Motor neuron (in vitro differentiated cells): ENCODE results near the gene RCSD1. TPM values are rescaled to one million over a fixed set of nuclear protein-coding genes. Genes with fewer than 3 reads are reported as not detected.
A peak's percentile ranks its signal among the peaks of the same experiment; 100 is the strongest.

ENCODE experiments used
- ATAC-seq, 8 experiments: fragments of 200-7000 bp; cut with Tn5 transposase; replicated peaks in 6 of 8; 2 replicates each; pipeline ENCODE4 v1.8.0; 2021; ENCODE audit warnings: mild to moderate bottlenecking in 8 of 8, moderate library complexity in 8 of 8
- H3K27ac ChIP-seq, 2 donors: fragments of 250-450 bp; sonication (Bioruptor Pico); 2 replicates each; pipeline ENCODE4 v1.9.0; 2021; ENCODE audit warnings: antibody characterized with exemption in 2 of 2, mild to moderate bottlenecking in 2 of 2, moderate library complexity in 1 of 2
- H3K4me1 ChIP-seq, 2 donors: fragments of 250-450 bp; sonication (Bioruptor Pico); replicated peaks in 1 of 2; 2 replicates each; pipeline ENCODE4 v1.6.1; 2021; ENCODE audit warnings: antibody characterized with exemption in 2 of 2, mild to moderate bottlenecking in 2 of 2, moderate library complexity in 1 of 2
- H3K4me3 ChIP-seq, 5 donors: fragments of 250-450 bp; sonication (Bioruptor Pico); 2 replicates each; pipeline ENCODE4 v1.9.0; 2021; ENCODE audit warnings: antibody characterized with exemption in 5 of 5, mild to moderate bottlenecking in 5 of 5, moderate library complexity in 4 of 5
- WGBS, 10 experiments: fragments of 450-650 bp; shearing (Covaris generic); methylation state at CpG; one replicate each; pipeline ENCODE4 v1.0.0; 2022; 5-methylcytosine and 5-hydroxymethylcytosine counted together
- in situ Hi-C, 9 experiments: fragments of 400-800 bp; cut with MboI; loops; one replicate each; pipeline ENCODE4 v1.15.0; 2021; ENCODE audit warnings: low sequenced_read_pairs in 9 of 9, low pct_unique_long_range_greater_than_20kb in 2 of 9; ENCODE audit not compliant: unreplicated experiment in 9 of 9
- total RNA-seq, 8 experiments: library from RNA; unstranded; fragments of 300-600 nt; gene quantifications; 2 replicates each; pipeline versions ENCODE4 v1.2.3 to v1.2.4, GENCODE V29; 2022

RCSD1 gene
- total RNA-seq, 8 experiments from 2014 or later = 0.05 to 6.2 (median 0.29) TPM; not detected in 1

DNA sequence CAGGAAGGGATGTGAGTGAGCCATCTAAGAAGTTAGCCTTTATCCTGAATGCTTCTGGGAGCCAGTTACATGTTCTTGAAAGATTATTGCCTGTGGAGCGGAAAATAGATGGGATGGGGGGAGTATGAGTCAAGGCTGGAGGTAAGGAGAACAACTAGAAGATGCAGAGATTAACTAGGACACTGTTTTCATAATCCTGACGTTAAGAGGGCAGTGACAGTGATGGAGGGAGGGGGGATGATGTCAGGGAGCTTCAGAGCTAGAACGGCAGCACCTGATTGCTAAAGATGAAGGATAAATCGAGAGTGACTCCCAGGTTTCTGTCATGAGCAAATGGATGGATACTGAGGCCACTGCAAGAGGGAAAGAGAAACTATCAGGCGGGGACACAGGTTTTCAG, 10.0 kb upstream of the RCSD1 start:
- H3K4me1 ChIP-seq = peaks cover 19 to 24% of the 10 kb centered on the region in 2 donors
- ATAC-seq = peak in 5 of 8 experiments; percentile 28 to 61 (median 47)
- in situ Hi-C loops = no loop called here
- no peak overlapping the region for H3K27ac ChIP-seq
- no peak overlapping the region for H3K4me3 ChIP-seq
- 19 to 100% (median 73%) methylated on average over 1 to 5 of the region's 5 CpGs for WGBS, 10 experiments

DNA sequence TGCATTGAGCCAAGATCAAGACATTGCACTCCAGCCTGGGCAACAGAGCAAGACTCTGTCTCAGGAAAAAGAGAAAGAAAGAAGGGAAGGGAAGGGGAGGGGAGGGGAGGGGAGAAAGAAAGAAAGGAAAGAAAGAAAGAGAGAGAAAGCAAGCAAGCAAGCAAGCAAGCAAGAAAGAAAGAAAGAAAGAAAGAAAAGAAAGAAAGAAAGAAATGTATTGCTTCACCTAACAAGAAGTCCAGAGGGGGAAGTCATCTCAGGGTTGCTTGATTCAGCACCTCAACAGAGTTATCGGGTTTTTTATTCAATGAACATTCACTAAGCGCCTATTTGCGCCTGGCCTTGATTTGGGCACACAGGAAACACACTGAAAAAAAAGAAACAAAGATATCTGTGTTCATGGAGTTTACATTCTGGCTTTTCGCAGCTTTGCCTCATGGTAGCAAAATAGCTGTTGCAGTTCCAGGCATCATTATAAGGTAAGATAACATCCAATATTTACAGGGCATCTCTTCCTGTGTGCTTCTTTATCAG, 8.2 kb upstream of the RCSD1 start:
- H3K4me1 ChIP-seq = peaks cover 16 to 22% of the 10 kb centered on the region in 2 donors
- ATAC-seq = no peak
- in situ Hi-C loops = no loop called here
- H3K27ac ChIP-seq = no peak overlapping the region
- WGBS, 10 experiments = 74 to 100% (median 95%) methylated on average over 3 to 4 of the region's 4 CpGs; no CpG with 5 or more reads in 1 of the 10 experiments
- H3K4me3 ChIP-seq = no peak overlapping the region

DNA sequence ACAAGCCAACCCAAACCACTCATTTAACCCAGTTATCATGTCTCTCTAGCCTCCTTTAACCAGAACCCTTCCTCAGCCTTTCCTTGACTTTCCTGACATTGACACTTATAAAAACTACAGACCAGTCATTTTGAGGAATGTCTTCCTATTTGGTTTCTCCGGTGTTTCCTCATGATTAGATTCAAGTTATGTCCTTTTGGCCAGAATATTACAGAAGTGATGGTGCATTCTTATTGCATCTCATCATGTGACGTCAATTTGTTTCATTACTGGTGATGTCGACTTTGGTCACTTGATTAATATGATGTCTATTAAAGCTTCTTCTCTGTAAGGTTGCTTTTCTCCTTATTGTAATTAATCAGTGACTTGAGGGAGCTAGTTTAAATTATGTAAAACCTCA, 6.1 kb upstream of the RCSD1 start:
- peaks cover 8 to 12% of the 10 kb centered on the region in 2 donors for H3K4me1 ChIP-seq
- in situ Hi-C loops = no loop called here
- H3K27ac ChIP-seq = no peak overlapping the region
- 48 to 98% (median 82%) methylated on average over 1 to 3 of the region's 3 CpGs; no CpG with 5 or more reads in 2 of the 10 experiments for WGBS, 10 experiments
- no peak for ATAC-seq
- H3K4me3 ChIP-seq = no peak overlapping the region

DNA sequence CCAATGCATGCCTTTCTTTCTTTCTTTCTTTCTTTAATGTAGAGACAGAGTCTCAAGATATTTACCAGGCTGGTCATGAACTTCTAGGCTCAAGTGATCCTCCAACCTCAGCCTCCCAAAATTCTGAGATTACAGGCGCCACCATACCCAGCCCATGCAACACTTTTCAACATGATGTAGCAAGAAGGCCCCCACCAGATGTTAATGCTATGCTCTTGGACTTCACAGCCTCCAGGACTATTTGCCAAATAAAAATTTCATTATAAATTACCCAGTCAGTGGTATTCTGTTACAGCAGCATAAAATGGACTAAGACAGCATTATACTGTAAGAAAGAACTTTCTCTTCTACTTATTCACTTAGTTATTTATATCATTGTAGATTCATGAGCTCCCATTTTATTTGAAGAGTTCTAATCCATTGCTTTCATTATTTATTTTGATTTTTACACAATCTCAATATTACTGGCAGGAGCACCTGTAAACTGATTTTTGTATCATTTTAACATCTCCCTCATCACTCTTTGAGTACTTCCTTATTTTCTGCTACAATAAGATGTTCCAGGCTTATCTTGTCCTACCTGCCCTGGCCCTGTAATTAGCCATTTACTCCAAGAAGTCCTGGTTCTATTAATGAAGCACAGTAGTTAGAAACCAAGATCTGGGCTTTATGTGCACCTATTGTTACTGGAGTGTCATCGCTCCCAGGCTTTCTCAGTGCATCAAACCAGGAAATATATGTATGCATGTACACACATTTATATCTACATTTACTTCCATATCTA, 4.8 kb upstream of the RCSD1 start:
- in situ Hi-C loops = no loop called here

DNA sequence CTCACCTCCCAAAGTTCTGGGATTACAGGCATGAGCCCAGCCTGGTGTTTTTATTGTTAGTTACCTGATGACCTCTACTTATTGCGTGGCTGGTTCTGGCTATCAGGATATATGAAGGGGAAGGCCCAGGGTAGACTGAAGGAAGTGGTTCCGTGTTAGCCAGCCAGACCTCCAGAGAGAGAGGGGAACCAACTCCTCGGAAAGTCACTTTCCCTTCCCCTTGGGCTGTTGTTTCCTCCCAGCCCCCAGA, 2.5 kb upstream of the RCSD1 start:
- in situ Hi-C loops = no loop called here
- WGBS, 10 experiments = 81 to 100% (median 95%) methylated on average over 1 to 3 of the region's 3 CpGs; no CpG with 5 or more reads in 4 of the 10 experiments
- peaks cover 8 to 12% of the 10 kb centered on the region in 2 donors for H3K4me1 ChIP-seq
- H3K27ac ChIP-seq = no peak overlapping the region
- H3K4me3 ChIP-seq = no peak overlapping the region
- ATAC-seq = no peak

More for the DNA sequence above, 4.8 kb upstream of the RCSD1 start:
- H3K4me3 ChIP-seq = no peak overlapping the region
- WGBS, 10 experiments = 56 to 100% (median 89%) methylated on average over 1 to 2 of the region's 2 CpGs; no CpG with 5 or more reads in 2 of the 10 experiments
- no peak overlapping the region for H3K27ac ChIP-seq
- H3K4me1 ChIP-seq = peaks cover 8 to 10% of the 10 kb centered on the region in 2 donors
- ATAC-seq = no peak

DNA sequence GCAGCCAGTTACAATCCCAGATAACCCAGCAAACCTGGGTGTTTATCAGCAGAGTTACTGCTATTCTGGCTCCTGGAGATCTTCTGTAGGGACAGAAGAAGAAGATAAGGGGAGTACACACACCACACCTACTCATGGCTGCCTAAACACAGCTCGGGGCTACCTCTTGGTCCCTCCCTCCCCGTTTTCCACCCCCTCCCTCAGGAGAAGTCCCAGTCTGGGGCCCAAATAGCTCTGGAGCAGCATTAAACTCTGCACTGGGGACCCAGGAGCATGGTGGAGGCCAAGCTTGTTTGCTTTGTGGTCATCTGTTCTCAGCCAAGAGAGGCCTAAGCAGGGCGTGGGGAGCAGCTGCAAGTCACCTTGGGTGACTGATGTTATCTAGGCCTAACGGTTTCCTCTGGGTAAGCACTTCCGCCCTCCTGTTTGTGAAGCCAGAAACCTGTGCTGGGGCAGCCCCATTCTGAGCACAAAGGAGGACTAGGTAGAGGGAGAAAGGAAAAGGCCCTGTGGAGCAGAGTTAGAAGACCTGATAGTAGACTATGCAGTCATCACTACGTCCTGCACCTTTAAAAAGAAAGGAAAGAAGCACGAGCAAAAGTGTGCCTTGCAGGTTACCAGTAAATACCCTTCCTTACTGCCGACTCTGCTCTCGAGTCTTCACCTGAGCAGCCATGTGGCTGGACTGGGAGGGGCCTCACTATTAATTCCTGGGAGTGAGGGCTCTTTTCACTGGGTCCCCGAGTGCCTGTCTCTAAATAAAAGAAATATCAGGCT, 2.0 kb upstream of the RCSD1 start:
- H3K4me3 ChIP-seq = no peak overlapping the region
- in situ Hi-C loops = no loop called here
- no peak overlapping the region for H3K27ac ChIP-seq
- H3K4me1 ChIP-seq = peaks cover 8 to 12% of the 10 kb centered on the region in 2 donors
- WGBS, 10 experiments = 51 to 96% (median 73%) methylated on average over 2 to 8 of the region's 10 CpGs; no CpG with 5 or more reads in 2 of the 10 experiments
- ATAC-seq = peak in 5 of 8 experiments; percentile 45 to 86 (median 71)

DNA sequence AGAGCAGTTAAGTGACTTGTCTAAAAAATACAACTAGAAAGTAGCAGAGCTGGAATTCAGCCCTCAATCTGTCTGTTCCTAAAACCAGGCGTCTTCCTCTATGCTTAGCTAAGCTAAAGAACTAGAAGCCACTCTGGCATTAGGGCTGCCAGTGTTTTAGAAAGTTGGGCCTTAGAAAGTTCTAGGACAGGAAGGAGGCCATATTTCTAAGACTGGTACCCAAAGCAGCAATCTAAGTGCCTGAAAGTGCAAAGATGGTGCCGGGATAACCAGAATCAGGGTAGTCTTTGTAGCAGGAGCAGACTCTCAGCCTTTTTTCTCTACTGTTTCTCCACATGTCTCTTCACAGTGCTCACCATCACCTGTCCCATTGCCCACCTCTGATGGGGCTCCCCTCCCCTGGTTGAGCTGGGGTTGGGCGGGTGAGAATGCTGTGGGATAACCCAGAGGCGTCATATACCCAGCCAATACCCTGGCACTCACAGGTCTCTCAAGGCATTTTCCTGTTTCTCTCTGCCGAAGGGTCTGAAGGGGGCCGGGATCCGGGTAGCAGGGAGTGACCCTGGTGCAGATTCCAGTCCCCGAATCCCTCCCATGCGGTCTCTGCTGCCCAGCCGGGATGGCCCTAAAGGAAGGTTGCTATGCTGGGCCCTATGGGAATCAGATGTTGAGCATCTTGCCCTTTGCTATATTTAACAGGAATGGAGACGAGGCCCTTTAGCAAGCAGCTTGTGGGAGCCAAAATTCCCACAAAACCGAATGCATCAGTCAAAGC, 1.1 kb upstream of the RCSD1 start:
- Histone ChIP-seq H3K27ac (no peak overlapping the region), H3K4me3 (no peak overlapping the region), H3K4me1 (peaks cover 8 to 12% of the 10 kb centered on the region in 2 donors)
- 70 to 100% (median 93%) methylated on average over 2 to 11 of the region's 12 CpGs; no CpG with 5 or more reads in 4 of the 10 experiments for WGBS, 10 experiments
- ATAC-seq = no peak
- in situ Hi-C loops = no loop called here

DNA sequence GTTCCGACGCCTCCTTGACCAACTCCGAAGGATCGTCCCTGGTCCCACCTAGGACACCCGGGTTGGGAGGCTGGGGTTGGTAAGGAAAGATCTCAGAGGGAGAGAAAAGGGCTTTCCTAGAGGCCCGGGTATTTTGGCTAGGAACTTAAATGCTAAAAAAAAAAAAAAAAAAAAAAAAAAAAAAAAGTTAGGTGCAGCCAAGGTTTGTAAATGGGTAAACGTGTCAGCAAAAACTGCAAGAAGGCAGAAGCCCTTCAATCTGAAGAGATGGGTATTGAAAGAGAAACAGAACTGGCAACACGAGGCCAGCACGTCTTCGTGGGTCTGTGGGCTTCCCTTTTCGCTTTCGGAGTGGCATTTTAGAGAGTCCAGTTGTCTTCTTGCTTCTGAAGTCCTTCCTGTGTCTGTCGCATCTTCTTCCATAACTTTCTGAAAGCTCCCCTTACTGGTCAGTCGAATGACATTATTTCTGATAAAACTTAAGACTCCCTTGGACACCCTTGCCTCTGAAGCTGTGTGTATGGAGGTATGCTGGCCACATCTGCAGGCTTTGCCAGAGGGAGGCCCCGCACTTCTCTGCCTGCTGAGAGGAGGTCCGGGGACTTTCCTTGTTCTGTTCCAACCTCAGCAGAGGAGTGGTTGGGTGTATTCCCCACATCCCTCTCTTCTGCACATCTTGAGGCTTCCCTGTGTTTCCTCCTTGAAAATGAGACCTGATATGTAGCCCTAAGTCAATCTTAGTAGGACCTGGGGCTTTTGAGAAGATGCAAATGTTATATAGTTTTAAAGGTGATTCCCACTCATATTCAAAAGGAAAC, 745 bp downstream of the RCSD1 start:
- in situ Hi-C loops = no loop called here
- no peak overlapping the region for H3K27ac ChIP-seq
- 11 to 80% (median 58%) methylated on average over 1 to 16 of the region's 16 CpGs for WGBS, 10 experiments
- H3K4me1 ChIP-seq = peaks cover 8 to 12% of the 10 kb centered on the region in 2 donors
- peak overlapping the region; percentile 24 to 45 (median 33) for H3K4me3 ChIP-seq
- no peak for ATAC-seq

DNA sequence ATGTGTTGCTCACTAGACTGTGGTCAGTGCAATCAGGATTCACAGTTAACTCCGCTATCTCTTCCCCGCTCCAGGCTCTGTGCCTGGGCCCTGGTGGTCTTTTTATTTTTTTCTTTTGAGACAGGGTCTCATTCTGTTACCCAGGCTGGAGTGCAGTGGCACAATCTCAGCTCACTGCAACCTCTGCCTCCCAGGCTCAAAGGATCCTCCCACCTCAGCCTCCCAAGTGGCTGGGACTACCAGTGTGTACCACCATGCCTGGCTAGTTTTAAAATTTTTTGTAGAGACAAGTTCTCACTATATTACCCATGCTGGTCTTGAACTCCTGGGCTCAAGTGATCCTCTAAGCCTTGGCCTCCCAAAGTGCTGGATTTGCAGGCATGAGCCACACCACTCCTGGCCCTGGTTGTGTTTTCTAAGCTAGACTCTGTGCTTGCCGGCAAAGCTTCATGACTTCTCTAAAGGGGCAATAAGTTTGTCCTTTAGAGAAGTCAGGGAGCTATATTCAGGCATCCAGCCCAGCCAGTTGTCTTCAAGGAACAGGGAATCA, 1.4 kb downstream of the RCSD1 start:
- WGBS, 10 experiments = 63 to 100% (median 88%) methylated on average over 1 to 3 of the region's 3 CpGs; no CpG with 5 or more reads in 3 of the 10 experiments
- H3K27ac ChIP-seq = no peak overlapping the region
- H3K4me1 ChIP-seq = peaks cover 8 to 12% of the 10 kb centered on the region in 2 donors
- no peak for ATAC-seq
- no peak overlapping the region for H3K4me3 ChIP-seq
- in situ Hi-C loops = no loop called here

DNA sequence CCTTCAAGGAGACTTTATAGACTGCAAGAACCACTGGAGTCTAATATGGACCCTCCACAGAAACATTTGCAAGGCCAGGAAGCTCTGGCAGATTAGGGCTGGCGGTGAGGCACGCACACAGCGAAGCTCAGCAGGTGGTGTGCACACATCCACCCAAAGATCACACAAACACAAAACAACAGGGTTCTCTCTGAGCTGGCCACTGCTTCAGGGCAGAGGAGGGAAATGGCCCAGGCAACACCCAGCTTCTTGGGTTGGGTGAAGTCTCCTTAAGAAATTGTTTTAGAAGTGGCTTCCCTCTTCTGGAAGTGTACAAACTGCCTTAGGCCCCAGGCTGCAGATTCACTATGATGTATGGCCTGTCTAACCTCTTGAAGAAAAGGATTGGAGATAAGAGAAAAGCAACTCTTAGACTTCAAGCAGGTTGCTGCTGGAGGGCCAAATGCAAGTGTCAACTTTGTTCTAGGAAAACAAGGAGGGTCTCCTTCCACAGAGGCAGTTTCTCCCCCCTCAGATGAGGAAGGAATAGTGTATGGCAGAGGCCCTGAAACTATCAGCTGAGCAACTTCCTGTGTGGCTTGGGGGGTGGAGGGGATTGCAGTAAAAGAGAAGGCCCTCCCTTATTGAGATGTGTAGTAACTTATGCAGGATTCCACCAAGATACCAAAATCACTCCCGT, 2.0 kb downstream of the RCSD1 start:
- in situ Hi-C loops = no loop called here
- no peak overlapping the region for H3K4me3 ChIP-seq
- 0 to 90% (median 48%) methylated on average over 1 to 4 of the region's 4 CpGs; no CpG with 5 or more reads in 4 of the 10 experiments for WGBS, 10 experiments
- peaks cover 8 to 12% of the 10 kb centered on the region in 2 donors for H3K4me1 ChIP-seq
- H3K27ac ChIP-seq = no peak overlapping the region
- peak in 2 of 8 experiments; percentile 58 to 70 for ATAC-seq

DNA sequence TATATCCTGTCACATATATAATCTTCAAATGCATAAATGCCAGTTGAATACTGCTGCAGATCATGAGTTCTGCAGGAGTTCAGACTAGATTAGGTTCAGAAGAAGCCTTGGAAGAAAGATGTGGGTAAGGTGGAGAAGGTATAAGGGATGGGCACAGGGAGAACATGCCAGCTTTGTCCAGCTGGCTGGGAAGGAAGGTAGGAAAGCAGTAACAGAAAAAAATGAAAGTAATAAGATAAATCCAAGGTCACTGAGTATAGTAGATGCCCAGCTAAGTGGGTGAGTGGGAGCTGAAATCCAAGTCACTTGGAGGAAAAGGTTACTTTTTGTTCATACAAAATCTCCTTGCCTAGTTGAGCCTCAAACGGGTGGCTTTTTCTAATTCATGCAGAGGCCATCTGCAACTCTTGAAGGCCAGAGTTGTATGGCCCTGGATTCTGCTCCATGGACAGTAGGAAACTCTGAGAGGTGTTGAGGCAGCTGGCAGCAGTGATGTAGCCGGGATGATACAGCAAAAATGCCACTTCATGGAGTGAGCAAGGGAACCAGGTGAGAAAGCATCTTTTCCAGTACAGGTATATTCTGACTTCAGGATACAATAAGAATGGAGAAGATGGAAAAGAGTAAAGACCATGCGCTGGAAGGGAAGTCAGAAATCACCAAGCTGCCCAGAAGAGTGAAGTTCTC, 3.4 kb downstream of the RCSD1 start:
- in situ Hi-C loops = no loop called here
- peaks cover 0 to 4% of the 10 kb centered on the region in 2 donors for H3K4me1 ChIP-seq
- no peak overlapping the region for H3K4me3 ChIP-seq
- ATAC-seq = no peak
- WGBS, 10 experiments = 57 to 100% (median 100%) methylated on average over 1 to 3 of the region's 3 CpGs; no CpG with 5 or more reads in 1 of the 10 experiments
- H3K27ac ChIP-seq = no peak overlapping the region
